PFSK-1 (cell line): ENCODE measurements around the gene UAP1L1.

ENCODE experiments used
- FOXP2 ChIP-seq: optimal IDR thresholded peaks from 2 replicates; pipeline ENCODE3; 2011; ENCODE audit warnings: borderline replicate concordance, control low read depth, inconsistent platforms; ENCODE audit not compliant: insufficient read depth; ENCODE audit errors: extremely low read length, extremely low read depth
- POLR2AphosphoS5 ChIP-seq: IDR thresholded peaks from 2 replicates; pipeline ENCODE4 v1.6.1; 2012; ENCODE audit warnings: low read depth, mild to moderate bottlenecking, control low read depth, low read length, moderate library complexity
- SIN3A ChIP-seq: IDR thresholded peaks from 2 replicates; pipeline ENCODE4 v1.6.1; 2012; ENCODE audit warnings: mild to moderate bottlenecking, low read length, moderate library complexity, borderline replicate concordance; ENCODE audit not compliant: insufficient read depth
- TF ChIP-seq, protein P1 (sequence below), 2 experiments: IDR thresholded peaks; 2 replicates each; pipeline versions ENCODE4 v1.6.1 to v1.8.0; 2011 to 2012; ENCODE audit warnings: low read depth in 2 of 2, low read length in 2 of 2, control low read depth in 1 of 2, inconsistent platforms in 1 of 2, mild to moderate bottlenecking in 1 of 2, moderate library complexity in 1 of 2; ENCODE audit not compliant: insufficient read depth in 1 of 2

DNA sequence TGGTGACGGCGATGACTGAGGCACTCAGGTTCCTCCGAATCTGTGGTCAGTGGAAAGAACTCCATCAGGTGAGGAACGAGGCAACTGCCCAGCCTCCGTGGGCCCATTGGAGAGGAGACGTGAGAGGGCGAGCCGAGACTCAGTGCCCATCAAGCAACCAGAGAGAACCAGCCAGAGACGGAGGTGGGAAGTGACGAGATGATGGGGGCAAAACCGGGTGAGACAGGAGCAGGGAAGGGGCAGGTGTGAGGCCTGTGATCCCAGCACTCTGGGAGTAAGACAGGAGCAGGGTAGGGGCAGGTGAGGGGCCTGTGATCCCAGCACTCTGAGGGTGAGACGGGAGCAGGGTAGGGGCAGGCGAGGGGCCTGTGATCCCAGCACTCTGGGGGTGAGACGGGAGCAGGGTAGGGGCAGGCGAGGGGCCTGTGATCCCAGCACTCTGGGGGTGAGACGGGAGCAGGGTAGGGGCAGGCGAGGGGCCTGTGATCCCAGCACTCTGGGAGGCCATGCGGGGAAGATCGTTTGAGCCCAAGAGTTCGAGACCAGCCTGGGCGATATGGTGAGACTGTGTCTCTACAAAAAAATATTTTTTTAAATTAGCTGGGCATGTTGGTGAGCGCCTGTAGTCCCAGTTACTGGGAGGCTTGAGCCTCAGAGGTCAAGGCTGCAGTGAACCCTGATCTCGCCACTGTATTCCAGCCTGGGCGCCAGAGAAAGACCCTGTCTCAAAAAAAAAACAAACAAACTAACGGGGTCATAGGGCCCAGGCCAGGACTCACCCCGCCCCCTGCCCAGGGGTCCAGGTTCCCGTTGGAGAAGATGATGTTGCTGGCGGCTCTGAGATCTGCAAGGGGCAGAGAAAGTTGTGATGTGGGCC is 33.8 kb downstream of the UAP1L1 start:
- TF ChIP-seq SIN3A = no peak
- no peak for TF ChIP-seq POLR2AphosphoS5
- TF ChIP-seq, protein P1, sequence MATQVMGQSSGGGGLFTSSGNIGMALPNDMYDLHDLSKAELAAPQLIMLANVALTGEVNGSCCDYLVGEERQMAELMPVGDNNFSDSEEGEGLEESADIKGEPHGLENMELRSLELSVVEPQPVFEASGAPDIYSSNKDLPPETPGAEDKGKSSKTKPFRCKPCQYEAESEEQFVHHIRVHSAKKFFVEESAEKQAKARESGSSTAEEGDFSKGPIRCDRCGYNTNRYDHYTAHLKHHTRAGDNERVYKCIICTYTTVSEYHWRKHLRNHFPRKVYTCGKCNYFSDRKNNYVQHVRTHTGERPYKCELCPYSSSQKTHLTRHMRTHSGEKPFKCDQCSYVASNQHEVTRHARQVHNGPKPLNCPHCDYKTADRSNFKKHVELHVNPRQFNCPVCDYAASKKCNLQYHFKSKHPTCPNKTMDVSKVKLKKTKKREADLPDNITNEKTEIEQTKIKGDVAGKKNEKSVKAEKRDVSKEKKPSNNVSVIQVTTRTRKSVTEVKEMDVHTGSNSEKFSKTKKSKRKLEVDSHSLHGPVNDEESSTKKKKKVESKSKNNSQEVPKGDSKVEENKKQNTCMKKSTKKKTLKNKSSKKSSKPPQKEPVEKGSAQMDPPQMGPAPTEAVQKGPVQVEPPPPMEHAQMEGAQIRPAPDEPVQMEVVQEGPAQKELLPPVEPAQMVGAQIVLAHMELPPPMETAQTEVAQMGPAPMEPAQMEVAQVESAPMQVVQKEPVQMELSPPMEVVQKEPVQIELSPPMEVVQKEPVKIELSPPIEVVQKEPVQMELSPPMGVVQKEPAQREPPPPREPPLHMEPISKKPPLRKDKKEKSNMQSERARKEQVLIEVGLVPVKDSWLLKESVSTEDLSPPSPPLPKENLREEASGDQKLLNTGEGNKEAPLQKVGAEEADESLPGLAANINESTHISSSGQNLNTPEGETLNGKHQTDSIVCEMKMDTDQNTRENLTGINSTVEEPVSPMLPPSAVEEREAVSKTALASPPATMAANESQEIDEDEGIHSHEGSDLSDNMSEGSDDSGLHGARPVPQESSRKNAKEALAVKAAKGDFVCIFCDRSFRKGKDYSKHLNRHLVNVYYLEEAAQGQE (IDR thresholded peaks at IDR 0.05; ENCODE audit: insufficient read depth in 1 of 2, low read depth in 2 of 2, low read length in 2 of 2) = no peak
- TF ChIP-seq FOXP2 = no peak
